Mesenteric fat pad (tissue), 1 donor: ENCODE measurements around the gene SEMA5A. TPM values are rescaled to one million over a fixed set of nuclear protein-coding genes. Genes with fewer than 3 reads are reported as not detected.

Experiments used
- DNase-seq: peaks from one replicate; pipeline ENCODE4 v3.0.0-alpha.2; 2020; ENCODE audit warnings: low spot score
- total RNA-seq: library from RNA; stranded (reverse); fragmentation: NEBNext Ultra II Directional; extraction: Animal tissue kit (Norgen Biotek cat#: 25700); gene quantifications from one replicate; pipeline ENCODE4 v1.2.1, GENCODE V29; 2021
- donor health status: DM: yes; HTN: yes; CAD: no.

The SEMA5A gene
- total RNA-seq, 1 donor from 2014 or later: 7.9 TPM

DNA sequence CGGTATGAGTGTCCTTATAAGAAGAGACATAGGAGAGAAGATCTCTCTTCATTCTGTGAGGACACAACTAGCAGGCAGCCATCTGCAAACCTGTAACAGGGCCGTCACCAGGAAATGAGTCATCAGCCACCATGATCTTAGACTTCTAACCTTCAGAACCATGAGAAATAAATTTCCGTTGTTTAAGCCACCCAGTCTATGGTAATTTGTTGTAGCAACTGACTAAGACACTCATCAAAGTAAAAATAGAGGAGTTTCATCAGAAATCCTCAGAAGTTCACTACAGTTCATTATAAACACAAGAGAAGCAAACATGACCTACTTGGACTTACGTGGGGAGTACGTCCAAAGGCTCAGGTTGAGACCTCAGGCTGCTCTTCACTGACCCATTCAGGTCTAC lies 357.7 kb downstream of the SEMA5A start:
- DNase-seq: no peak

DNA sequence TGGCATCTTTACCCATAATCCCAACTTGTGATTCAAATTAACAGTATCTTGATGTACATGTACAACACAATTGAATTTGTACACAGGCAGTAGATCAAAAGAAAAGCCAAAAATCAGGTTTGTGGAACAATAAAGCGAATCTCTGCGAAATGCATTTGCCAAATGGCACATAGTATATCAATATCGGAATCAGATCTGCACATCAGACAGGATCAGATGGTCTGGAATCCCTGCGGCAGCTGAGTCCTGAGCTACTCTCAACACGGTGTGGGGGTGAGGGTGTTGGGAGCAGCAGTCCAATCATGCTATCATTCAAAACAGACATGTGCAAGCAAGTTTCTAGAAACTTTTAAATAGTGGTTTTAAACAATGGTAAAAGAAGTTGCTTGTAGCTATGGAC lies 358.3 kb downstream of the SEMA5A start:
- DNase-seq: no peak

DNA sequence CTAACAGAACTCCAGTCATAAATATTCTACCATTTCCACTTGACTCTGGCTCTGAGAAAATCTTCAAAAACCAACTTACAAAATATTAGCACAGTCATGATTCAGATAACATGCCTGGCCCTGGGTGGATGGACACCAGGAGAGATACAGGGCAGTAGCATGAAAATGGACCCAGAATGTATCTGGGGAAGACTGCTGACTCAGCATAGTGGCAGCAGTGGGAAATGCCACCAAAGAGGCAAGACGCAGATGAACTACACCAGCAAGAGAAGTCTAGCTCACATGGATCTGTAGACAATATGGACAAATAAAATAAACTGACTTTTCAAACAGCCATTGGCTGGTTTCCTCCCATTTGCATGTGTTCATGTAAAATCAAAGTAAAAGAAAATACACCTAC lies 359.8 kb downstream of the SEMA5A start:
- no peak for DNase-seq

- DNase-seq: no peak
These were observed 361.9 kb downstream of the SEMA5A start for GRCh38 chr5:9183992-9184391.

DNA sequence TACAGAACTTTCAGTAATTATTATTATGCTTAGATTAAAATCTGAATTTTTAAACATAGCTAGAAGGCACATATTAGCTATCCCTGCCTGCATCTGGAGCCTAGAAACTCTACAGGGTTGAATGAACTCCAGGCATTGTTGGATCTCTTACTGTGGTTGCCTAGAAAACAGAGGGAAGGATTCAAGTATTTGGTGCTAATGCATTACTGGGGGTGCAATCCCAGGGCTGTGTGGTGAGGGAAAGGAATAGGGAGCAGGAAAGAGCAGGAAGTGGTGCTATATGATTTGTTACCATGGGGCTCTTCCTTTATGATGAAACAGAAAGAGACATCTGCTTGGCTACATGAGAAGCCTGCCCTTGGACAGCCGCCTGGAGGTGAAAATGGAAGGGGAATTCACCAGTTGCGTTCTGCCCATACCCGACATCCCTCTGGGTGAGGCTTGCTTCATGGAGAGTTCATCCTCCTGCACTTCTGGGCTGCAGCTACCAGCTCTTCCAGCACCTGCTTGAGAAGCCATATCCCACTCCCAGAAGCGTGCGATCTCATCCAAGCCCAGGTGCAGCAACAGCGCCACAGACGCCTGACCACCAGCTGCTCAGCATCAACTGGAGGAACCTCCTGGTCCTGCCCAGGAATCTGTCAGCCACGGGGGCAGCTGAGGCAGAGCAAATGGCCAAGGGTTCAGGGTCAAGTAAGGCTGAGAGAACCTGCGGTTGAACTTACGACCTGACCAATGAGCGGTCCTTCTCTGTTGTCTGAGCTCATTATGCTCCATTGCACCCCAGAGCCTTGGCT lies 362.8 kb downstream of the SEMA5A start:
- no peak for DNase-seq

GRCh38 chr5:9176641-9177040 lies 369.2 kb downstream of the SEMA5A start:
- no peak for DNase-seq

- no peak for DNase-seq
These were observed 371.4 kb downstream of the SEMA5A start for GRCh38 chr5:9174446-9174845.

GRCh38 chr5:9173281-9174048 lies 372.4 kb downstream of the SEMA5A start:
- no peak for DNase-seq

DNA sequence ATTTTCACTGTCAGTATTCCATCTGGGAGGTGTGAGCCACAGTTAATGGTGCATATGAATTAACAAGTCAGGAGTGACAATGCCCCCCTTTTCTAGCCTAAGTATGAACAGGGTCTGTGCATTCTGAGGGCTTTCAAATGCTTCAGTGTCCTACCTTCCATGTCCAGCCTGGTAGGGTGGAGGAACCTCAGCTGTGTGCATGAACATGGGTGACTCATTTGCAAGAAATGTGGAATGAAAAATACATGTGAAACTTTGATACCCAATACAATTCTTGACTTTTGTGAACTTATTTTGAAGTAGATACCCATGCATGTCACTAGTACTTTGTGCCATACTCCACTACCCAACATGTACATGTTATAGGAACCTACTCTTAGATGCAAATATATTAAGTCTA lies 375.8 kb downstream of the SEMA5A start:
- no peak for DNase-seq

GRCh38 chr5:9169557-9169902 lies 376.3 kb downstream of the SEMA5A start:
- no peak for DNase-seq

DNA sequence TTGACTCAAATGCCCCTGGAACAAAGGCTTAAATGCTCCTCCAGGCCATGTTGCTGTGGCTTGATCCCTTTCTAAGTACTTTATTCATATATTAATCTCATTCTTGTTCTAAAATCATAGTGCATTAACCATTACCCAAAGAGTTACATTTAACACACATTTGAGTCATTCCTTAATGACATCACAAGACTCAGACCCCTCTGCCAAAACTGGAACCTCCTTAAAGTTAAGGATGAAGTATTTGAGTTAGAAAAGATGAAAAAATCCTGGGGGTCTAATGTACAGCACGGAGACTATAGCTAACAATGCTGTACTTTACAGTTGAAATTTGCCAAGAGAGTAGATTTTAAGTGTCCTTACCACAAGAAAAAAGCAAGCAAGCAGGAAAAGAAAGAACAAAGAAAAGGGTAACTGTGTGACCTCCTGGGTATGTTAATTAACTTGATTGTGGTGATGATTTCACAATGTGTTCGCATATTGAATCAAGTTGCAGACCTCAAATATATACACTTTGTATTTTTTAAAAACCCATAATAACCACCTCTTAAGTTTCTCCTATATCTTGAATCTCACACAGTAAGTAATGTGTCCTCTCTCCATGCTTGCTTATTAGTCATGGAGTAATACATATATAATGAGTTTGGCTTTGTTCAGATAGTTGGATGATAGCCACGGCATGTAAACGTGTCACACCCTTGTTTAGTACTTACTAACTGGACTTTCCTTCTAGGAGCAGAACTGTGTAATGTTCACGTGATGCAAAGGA lies 376.9 kb downstream of the SEMA5A start:
- no peak for DNase-seq

DNA sequence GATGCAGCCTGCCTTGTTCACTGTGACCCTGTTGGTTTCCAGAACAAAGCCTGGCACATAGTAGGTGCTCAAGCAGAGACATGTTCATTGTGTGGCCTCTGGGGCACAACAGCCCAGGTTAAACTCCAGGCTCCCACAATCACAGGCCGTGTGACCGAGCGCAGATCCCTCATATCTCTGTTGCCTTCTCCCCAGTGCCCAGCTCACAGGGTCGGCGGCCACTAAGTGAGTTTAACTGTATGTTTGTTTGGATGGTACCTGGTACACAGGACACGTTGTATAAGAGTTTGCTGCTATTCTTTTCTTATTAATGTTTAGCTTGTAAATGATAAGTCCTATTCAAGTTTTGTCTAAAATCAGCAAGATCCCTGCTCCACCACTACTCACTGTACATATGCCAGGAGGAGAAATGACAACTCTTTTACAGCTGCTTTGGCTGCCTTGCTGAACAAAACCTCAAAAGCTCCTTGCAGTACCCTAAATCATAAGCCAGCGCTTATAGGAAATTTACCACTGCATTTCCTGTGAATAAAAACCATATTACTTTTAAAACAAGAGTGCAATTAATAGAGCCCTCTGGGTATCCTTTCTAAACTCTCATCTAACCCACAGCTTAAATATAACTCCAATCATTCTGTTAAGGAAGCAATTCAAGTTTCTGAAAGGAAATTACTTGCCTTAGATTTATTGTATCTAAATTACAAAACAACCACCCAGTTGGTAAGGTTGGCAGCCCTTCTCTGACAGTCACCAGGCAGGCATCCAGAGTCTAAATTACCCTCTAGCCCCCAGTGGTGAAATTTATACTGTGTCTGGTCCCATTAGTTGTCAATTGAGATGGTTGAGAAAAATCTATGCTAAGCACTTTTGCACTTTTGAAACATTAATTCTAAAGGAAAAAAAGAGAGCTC lies 379.4 kb downstream of the SEMA5A start:
- no peak for DNase-seq

GRCh38 chr5:9165546-9165945 lies 380.3 kb downstream of the SEMA5A start:
- DNase-seq: no peak

DNA sequence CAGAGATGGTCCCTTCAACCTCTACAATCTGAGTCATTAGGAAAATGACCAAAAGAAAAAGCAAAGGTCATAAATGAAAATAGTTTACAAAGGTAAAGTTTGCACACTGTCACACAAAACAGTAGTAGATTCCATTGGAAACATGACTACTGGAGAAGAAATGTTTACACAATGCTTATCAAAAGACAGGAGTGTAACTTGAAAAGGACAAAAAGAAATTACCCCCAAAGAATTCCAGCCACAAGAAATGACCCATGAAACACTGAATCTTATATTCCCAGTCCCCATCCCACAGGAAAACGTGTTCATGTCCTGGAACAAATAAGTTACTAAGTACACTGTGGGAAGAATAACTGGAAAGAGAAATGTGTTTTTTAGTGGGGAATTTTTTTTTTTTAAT lies 385.1 kb downstream of the SEMA5A start:
- no peak for DNase-seq

DNA sequence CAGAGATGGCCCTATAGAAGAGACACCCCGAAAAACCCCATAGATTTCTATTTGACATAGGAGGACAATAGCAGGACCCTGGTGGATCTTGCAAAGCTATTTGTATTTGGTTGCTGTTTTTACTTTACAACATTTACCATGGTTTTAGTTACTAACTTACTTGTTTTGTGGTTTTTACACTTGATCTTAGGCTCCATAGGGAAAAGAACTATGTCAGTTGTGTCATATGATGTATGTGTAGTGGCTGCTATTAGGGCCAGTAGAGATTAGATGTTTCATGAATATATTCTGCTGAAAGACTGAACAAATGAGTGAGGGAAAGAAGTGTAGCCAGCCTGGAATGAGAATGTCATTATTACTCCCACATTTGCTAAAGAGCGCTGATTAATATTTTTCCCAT lies 388.1 kb downstream of the SEMA5A start:
- no peak for DNase-seq

GRCh38 chr5:9157020-9157419 lies 388.9 kb downstream of the SEMA5A start:
- DNase-seq: no peak

- DNase-seq: no peak
These were observed 389.6 kb downstream of the SEMA5A start for GRCh38 chr5:9156282-9156681.

DNA sequence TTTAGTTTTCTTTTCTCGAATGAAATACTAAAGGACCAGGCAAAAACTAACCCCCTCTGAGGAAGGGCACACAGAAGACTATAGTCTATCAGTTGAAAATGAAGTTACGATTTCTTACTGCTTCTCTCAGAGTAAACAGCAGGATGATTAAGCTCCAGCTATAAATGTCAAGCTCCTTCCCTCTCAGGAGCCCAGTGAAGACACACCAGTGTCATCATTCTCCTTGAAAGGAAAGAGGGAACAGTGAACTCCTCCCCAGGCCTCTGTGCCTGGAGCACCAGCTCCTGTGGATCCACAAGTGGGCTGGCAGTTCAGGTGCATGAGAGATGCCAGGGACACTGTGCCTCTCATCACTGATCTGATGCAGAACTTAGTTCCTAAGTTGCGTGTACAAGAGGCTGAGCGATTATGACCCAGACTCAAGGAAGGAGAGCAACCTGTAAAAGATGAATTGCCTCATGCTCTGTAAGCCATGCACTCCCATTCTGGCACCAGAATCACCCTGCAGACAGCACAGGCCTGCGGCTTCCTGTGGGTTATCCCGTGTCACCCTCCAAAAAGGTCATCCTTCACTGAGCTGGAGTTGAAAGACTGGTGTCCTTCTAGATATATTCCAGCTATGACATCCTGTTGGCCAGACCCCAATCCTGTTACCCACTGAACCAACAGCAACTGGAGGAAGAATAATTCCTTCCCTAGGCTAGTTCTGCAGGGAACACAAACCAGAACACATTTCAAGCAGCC lies 394.0 kb downstream of the SEMA5A start:
- DNase-seq: no peak

DNA sequence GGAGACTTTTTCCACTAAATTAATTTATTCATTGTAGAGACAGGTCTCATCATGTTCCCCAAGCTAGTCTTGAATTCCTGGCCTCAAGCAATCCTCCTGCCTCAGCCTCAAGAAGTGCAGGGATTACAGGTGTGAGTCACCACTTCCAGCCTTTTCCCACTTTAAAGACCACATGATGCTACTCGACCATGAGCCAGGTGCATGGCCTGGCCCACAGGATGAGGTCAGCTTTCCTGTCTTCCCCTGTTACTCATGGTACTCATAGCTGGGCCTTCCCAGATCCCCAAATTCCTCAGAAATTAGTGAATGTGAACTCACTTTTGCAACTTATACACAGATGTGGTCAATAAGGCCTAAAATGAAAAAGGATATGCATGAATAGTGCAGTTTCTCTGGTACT lies 395.9 kb downstream of the SEMA5A start:
- no peak for DNase-seq

DNA sequence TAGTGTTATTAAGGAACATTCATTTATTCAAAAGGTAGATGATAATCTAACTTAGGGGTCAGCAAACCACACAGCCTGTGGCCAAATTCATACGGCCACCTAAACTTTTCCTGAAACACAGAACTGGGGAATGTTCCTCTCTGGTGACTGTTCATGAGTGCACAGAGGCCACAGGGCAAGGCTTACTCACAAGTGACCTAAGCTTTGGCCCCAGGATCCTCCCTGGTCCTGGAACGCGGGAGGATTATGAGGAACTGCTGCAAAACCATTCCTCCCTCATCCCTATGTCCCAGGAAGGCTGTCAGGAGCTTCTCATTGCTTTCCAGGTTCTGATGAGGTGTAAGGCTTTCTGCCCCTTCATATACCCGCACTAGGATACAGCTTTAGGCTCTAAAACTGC lies 397.6 kb downstream of the SEMA5A start:
- no peak for DNase-seq
